K562 (cell line): Measurements from ENCODE around the gene EPB42. TPM values are rescaled to one million over a fixed set of nuclear protein-coding genes. Genes with fewer than 3 reads are reported as not detected.

Experiments used
- CTCF ChIP-seq, 3 experiments: IDR thresholded peaks in 2 of 3; conservative IDR thresholded peaks in 1 of 3; 2 replicates each; pipeline ENCODE4 v1.5.1; 2011 to 2012; ENCODE audit warnings: low read length in 3 of 3, mild to moderate bottlenecking in 3 of 3, control low read depth in 2 of 3, improper control_type of control experiment in 1 of 3, inconsistent platforms in 1 of 3, low read depth in 1 of 3, mixed read lengths in 1 of 3, moderate library complexity in 1 of 3; ENCODE audit not compliant: insufficient read depth in 2 of 3
- ETV5 ChIP-seq: sonication (generic); formaldehyde crosslinking; IDR thresholded peaks from 2 replicates; pipeline ENCODE4 v1.4.0; 2020; ENCODE audit warnings: low read depth, mild to moderate bottlenecking, missing genetic modification reagents
- FOXP1 ChIP-seq: sonication (generic); formaldehyde crosslinking; IDR thresholded peaks from 2 replicates; pipeline ENCODE4 v1.8.0; 2022; ENCODE audit warnings: mild to moderate bottlenecking, missing genetic modification reagents
- GATAD2A ChIP-seq: fragments of 450-650 bp; IDR thresholded peaks from 2 replicates; pipeline ENCODE4 v1.6.1; 2017
- MTA1 ChIP-seq: fragments of 450-650 bp; IDR thresholded peaks from 2 replicates; pipeline ENCODE4 v1.6.1; 2017; ENCODE audit warnings: borderline replicate concordance
- NR2F6 ChIP-seq: fragments of 450-650 bp; formaldehyde crosslinking; IDR thresholded peaks from 2 replicates; pipeline ENCODE4 v1.4.0; 2020; ENCODE audit warnings: mild to moderate bottlenecking
- PTBP1 ChIP-seq: fragments of 200-400 bp; formaldehyde crosslinking; IDR thresholded peaks from 2 replicates; pipeline ENCODE4 v1.6.1; 2017; ENCODE audit warnings: low read depth, low read length
- SAP30 ChIP-seq: fragments of 200-600 bp; sonication (generic); IDR thresholded peaks from 2 replicates; pipeline ENCODE4 v1.6.1; 2012; ENCODE audit warnings: borderline replicate concordance, low read depth, mild to moderate bottlenecking, moderate library complexity, low read length, control low read depth, inconsistent platforms; ENCODE audit not compliant: insufficient read depth, poor library complexity, severe bottlenecking
- ZBED1 ChIP-seq: IDR thresholded peaks from 2 replicates; pipeline ENCODE4 v1.6.1; 2014
- ZNF274 ChIP-seq: IDR thresholded peaks from 2 replicates; pipeline ENCODE4 v1.6.1; 2011; ENCODE audit warnings: low read depth, mild to moderate bottlenecking, low read length, moderate library complexity, borderline replicate concordance
- ZNF766 ChIP-seq: fragments of 200-800 bp; sonication (Bioruptor generic); conservative IDR thresholded peaks from 2 replicates; pipeline ENCODE4 v1.6.1; 2016; ENCODE audit warnings: missing genetic modification characterization, missing compliant biosample characterization
- polyA plus RNA-seq, 8 experiments: library from polyadenylated mRNA; depleted of rRNA in 4 of 8; stranded (reverse) in 5 of 8; unstranded in 3 of 8; fragments of >200 nt; fragmentation: Nextera tagmentation in 2 of 8; fragmentation: Illumina TruSeq in 1 of 8; extraction: Ambion mirVana in 2 of 8; extraction: Trizol in 1 of 8; gene quantifications; 2 replicates each; pipeline versions ENCODE4 v1.2.1 to v1.2.3, GENCODE V29; 2011 to 2014; ENCODE audit warnings: inconsistent platforms in 1 of 8, missing spikeins in 1 of 8
- total RNA-seq, 7 experiments: library from RNA; depleted of rRNA in 6 of 7; stranded (reverse); fragments of >200 nt in 6 of 7; fragmentation: Illumina TruSeq in 2 of 7; extraction: Trizol in 2 of 7; gene quantifications; 2 replicates each; pipeline versions ENCODE4 v1.2.1 to v1.2.3, GENCODE V29; 2011 to 2021; ENCODE audit warnings: low replicate concordance in 1 of 7
- TF ChIP-seq, protein P1 (sequence below), 2 experiments: fragments of 450-650 bp in 1 of 2; sonication (generic) in 1 of 2; formaldehyde crosslinking in 1 of 2; IDR thresholded peaks; 2 replicates each; pipeline versions ENCODE4 v1.7.1 to v1.9.0; 2016 to 2022; ENCODE audit warnings: inconsistent platforms in 1 of 2, mild to moderate bottlenecking in 1 of 2, missing genetic modification reagents in 1 of 2
- TF ChIP-seq, protein P2 (sequence below), 3 experiments: fragments of 200-800 bp in 1 of 3; fragments of 250-450 bp in 1 of 3; fragments of 450-650 bp in 1 of 3; sonication (Bioruptor Pico) in 1 of 3; sonication (Bioruptor generic) in 1 of 3; formaldehyde crosslinking in 1 of 3; IDR thresholded peaks; 2 replicates each; pipeline versions ENCODE4 v1.6.1 to v1.8.0; 2016 to 2022; ENCODE audit warnings: mild to moderate bottlenecking in 2 of 3, missing genetic modification characterization in 2 of 3, missing compliant biosample characterization in 1 of 3, moderate library complexity in 1 of 3

EPB42 gene
- total and polyA plus RNA-seq, 9 of the 15 experiments (the other 6 are each of a cell fraction or from before 2014, with no cell fraction given), result 0.38 to 2.3 (median 1.4) TPM

DNA sequence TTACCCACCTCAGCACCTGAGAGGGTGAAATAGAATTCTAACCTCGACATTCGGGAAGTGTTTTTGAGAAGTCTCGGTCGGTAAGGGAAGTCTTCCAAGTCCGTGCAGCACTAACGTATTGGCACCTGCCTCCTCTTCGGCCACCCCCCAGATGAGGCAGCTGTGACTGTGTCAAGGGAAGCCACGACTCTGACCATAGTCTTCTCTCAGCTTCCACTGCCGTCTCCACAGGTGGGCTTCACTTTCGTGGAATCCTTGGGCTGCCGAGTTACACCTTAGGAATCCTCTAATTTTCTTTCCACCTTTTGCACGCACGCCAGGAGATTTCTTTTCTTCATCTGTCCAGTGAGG, 34.8 kb downstream of the EPB42 start (continued):
- 0 out of 6 replicates have a peak, but pooled peaks of 1 of the 3 experiments have one; percentile 17 for TF ChIP-seq CTCF (IDR thresholded peaks at IDR 0.05 in 2 of 3, conservative IDR thresholded peaks at IDR 0.05 in 1 of 3; ENCODE audit: insufficient read depth in 2 of 3, low read depth in 1 of 3, low read length in 3 of 3)
- peak; percentile 36 for TF ChIP-seq SAP30
- TF ChIP-seq, protein P1, sequence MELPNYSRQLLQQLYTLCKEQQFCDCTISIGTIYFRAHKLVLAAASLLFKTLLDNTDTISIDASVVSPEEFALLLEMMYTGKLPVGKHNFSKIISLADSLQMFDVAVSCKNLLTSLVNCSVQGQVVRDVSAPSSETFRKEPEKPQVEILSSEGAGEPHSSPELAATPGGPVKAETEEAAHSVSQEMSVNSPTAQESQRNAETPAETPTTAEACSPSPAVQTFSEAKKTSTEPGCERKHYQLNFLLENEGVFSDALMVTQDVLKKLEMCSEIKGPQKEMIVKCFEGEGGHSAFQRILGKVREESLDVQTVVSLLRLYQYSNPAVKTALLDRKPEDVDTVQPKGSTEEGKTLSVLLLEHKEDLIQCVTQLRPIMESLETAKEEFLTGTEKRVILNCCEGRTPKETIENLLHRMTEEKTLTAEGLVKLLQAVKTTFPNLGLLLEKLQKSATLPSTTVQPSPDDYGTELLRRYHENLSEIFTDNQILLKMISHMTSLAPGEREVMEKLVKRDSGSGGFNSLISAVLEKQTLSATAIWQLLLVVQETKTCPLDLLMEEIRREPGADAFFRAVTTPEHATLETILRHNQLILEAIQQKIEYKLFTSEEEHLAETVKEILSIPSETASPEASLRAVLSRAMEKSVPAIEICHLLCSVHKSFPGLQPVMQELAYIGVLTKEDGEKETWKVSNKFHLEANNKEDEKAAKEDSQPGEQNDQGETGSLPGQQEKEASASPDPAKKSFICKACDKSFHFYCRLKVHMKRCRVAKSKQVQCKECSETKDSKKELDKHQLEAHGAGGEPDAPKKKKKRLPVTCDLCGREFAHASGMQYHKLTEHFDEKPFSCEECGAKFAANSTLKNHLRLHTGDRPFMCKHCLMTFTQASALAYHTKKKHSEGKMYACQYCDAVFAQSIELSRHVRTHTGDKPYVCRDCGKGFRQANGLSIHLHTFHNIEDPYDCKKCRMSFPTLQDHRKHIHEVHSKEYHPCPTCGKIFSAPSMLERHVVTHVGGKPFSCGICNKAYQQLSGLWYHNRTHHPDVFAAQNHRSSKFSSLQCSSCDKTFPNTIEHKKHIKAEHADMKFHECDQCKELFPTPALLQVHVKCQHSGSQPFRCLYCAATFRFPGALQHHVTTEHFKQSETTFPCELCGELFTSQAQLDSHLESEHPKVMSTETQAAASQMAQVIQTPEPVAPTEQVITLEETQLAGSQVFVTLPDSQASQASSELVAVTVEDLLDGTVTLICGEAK (IDR thresholded peaks at IDR 0.05), result 0 out of 2 replicates have a peak, but pooled peaks have one; percentile 10
- TF ChIP-seq, protein P1 (CRISPR knock-in tag; IDR thresholded peaks at IDR 0.05), result no peak
- 0 out of 2 replicates have a peak, but pooled peaks have one; percentile 38 for TF ChIP-seq GATAD2A
- no peak for TF ChIP-seq ETV5
- no peak for TF ChIP-seq FOXP1 (CRISPR knock-in tag)
- TF ChIP-seq ZBED1, result no peak
- TF ChIP-seq NR2F6 (CRISPR knock-in tag), result no peak
- no peak for TF ChIP-seq ZNF274
- peak; percentile 10; the same call in 1 of the 2 replicates for TF ChIP-seq MTA1
- 0 out of 2 replicates have a peak, but pooled peaks have one; percentile 23 for TF ChIP-seq PTBP1
- TF ChIP-seq, protein P2, sequence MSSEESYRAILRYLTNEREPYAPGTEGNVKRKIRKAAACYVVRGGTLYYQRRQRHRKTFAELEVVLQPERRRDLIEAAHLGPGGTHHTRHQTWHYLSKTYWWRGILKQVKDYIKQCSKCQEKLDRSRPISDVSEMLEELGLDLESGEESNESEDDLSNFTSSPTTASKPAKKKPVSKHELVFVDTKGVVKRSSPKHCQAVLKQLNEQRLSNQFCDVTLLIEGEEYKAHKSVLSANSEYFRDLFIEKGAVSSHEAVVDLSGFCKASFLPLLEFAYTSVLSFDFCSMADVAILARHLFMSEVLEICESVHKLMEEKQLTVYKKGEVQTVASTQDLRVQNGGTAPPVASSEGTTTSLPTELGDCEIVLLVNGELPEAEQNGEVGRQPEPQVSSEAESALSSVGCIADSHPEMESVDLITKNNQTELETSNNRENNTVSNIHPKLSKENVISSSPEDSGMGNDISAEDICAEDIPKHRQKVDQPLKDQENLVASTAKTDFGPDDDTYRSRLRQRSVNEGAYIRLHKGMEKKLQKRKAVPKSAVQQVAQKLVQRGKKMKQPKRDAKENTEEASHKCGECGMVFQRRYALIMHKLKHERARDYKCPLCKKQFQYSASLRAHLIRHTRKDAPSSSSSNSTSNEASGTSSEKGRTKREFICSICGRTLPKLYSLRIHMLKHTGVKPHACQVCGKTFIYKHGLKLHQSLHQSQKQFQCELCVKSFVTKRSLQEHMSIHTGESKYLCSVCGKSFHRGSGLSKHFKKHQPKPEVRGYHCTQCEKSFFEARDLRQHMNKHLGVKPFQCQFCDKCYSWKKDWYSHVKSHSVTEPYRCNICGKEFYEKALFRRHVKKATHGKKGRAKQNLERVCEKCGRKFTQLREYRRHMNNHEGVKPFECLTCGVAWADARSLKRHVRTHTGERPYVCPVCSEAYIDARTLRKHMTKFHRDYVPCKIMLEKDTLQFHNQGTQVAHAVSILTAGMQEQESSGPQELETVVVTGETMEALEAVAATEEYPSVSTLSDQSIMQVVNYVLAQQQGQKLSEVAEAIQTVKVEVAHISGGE (CRISPR knock-in tag; IDR thresholded peaks at IDR 0.05), result peak in 1 of 3 experiments; percentile 23; a peak in 2 of 6 replicates
- TF ChIP-seq ZNF766 (CRISPR knock-in tag), result no peak
